Iris pigment epithelial cell (primary cell): ENCODE data around the gene URAD.
A peak's percentile ranks its signal among the peaks of the same experiment; 100 is the strongest.
"Not testable (repeated sequence)": the region's sequence is repeated elsewhere in the genome, so short reads cannot be mapped to it uniquely, and the experiment has no call there.

Source experiments
- DNase-seq: peaks from one replicate; pipeline ENCODE4 v3.0.0-alpha.2; 2011; ENCODE audit warnings: low read depth

URAD gene

DNA sequence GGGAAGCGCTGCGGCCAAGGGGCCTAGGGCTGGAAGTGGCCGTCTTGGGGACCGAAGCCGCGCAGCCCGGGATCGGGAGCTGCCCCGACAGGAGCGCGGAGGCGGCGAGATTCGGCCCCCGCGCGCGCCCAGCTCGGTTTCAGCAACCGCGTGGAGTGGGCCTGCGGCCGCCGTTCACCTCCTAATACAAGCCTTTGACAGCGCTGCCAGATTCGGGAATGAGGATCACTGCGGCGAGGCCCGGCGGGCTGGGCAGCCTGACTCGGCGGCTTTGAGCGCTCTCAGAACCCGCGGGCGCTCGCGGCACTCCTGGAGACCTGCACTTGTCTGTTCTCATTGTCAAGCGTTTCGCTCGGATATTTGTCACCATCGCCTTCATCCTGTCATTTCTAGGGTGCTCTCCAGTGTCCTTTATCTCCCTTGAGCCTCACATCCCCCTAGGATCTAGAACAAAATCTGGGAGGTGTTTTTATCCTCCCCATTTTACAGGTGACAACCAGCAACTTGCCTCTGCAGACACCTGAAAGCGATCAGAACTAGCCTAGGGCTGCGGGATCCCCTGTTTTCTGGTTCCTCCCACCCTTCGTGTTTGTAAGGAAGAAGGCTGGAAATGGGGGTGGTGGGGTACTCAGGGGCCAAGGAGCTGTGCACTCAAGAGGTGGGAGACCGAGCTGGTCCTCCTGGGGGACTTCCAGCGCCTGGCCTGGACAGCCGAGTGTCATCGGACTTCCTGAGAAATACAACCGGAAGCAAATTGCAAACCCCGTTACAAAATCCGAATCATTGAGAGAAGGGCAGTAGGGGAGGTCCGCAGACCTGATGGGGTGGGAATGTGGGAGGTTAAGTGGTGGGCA is 17.9 kb downstream of the URAD start:
- DNase-seq = no peak

DNA sequence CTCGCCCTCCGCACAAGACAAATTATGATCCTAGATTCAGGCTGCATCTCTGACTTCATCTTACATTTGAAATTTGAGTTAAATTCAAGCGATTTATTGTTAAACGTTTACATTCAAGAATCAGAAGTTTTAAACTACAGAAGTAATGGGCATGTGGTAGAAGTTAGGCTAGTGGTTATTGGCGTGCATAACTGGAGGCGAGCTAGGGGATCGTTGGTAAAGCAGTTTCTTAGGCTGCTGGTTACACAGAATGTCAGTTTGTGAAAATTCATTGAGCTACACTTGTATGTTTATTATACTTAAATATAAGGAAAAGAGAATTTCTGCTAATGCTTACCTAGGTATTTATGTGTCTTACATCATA is 18.6 kb downstream of the URAD start:
- DNase-seq = no peak

DNA sequence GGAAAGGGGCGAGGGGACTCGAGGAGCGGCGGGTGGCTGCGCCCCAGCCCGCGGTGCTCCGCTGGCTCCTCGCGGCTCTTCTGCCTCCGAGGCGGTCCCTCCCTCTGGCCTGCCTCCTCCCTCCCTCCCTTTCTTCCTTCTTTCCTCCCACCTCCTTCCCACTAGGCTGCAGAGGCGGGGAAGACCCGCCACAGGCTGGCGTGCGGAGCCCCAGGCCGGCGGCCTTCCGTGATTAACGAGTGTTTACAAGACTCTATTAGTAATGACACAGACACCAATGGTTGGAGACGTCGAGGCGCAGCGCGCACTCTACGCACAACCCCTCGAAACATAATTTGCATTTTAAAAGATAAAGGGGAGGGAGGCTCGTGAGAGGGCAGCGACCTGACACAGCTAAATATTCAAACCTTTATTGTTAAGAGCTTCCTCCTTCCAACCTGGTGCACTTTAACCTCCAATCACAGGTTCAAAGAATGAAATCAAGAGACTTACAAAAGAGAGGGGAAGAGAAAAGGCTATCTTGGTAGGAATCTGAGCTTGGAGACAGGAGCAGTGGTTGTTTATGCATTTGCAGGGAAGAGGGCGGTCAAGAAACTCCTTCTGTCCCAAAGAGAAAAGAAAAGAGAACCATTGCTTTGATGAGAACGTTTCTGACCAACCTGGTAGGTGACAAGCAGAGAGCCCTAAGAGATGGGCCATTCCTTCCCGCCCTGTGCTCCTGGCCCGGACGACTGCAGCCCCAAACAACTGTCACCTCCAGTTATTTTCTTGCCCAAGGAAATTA is 19.2 kb downstream of the URAD start, which contains the start of gene CDX2:
TSS of gene CDX2 (minus strand) at position 234 of the 784 bp plus-strand sequence. CDS start 309 bp downstream, outside the sequence.
- DNase-seq = no peak

DNA sequence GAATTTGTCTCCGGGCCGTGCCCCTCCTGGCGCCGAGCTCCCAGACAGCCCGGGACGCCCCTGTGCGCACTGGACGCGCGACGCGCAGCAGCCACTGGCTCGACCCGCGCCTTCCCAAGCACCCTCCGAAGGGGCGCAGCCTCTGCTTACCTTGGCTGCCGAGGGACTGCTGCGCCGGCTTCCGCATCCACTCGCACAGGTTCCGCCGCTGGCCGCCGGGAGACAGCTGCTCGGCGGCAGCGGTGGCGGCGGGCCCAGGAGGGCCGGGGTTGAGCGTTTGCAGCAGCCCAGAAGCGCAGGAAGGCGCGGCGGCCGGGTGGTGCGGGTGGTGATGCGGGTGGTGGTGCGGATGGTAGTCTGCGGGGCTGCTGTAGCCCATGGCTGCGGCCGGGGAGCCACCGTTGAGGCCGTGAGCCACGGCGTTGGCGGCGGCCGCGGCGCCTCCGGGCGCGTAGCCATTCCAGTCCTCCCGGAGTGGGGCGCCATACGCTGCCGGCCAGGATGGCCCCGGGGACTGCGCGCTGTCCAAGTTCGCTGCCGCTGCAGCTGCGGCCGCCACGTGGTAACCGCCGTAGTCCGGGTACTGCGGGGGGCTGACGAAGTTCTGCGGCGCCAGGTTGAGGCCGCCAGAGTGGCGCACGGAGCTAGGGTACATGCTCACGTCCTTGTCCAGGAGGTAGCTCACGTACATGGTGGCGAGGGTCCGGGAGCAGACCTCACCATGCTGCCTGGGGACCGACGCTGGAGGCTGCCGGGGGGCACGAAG is 20.0 kb downstream of the URAD start:
- DNase-seq = no peak

DNA sequence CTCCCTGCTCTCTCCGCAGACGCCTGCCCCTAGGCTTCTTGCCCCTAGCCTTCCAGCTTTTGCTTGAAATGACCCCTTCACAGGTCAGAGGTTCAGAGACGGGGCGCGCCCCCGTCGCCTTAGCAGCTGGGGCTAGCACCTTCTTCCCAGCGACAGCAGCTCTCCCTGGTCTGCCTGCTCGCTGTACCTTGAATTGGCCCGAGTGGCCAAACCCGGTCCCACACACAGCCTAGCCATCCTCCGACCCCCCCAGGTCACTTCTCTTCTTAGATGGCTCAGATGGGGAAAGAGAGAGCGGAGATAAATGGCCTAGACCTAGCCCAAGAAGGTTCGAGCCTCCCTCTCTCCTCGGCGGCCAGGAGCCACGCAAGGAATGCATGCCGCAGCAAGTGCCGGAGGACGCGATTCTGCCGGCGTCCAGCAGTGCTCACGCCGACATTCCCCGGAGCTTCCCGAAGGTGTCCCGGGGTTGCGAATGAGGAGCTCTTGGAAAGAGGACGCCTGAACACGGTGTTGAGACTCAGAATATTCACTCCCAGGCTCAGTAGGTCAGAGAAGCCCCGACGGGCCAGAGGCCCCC is 20.7 kb downstream of the URAD start:
- no peak for DNase-seq

DNA sequence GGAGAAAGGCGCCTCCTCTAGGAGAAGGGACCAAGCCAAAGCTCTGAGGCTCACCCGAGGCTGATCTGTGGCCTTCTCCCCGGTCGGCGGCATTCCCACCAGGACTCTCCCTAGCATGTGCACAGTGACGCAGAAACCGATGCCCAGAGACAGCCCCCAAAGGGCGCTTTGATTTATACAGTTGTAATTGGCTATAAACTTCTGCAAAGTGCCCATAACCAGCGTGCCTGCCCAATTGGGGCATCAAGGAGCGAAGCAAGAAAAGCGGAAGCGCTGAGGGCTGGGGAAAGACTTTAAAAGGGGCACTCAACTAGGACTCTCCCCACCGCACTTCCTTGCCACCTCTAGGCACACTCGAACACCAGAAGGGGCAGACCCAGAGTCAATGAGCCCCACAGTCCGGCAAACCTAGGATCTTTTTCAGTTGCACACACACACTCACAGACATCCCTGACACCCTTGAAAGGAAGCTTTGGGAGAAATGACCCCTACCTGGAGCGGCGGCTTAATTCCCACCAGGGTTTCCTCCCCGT is 21.2 kb downstream of the URAD start:
- DNase-seq = no peak

DNA sequence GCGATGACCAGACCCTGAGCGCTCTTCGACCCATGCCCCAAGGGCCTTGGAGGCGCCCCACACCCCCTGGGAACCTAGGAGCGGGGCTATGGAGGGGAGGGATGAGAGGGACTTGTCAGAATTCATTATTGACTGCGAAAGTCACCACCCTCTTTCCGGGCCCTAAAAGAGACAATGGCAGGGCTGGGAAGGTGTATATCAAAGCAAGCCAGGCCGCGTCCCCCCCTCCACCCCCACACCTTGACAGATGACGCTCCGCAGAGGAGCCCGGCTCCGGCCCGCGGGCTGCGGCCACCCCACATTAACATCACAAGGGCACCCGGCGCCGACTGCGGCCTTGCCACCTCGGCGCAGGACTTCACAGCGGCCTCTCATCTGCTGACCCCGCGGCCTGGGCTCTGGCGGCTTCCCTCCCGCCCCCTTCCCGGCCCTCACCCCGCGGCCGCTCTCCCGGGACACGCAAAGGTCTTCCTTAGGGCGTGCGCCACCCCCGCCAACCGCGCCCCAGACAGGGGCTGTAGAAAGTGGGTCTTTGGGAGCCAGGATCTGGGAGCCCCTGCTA is 21.8 kb downstream of the URAD start:
- DNase-seq = no peak

DNA sequence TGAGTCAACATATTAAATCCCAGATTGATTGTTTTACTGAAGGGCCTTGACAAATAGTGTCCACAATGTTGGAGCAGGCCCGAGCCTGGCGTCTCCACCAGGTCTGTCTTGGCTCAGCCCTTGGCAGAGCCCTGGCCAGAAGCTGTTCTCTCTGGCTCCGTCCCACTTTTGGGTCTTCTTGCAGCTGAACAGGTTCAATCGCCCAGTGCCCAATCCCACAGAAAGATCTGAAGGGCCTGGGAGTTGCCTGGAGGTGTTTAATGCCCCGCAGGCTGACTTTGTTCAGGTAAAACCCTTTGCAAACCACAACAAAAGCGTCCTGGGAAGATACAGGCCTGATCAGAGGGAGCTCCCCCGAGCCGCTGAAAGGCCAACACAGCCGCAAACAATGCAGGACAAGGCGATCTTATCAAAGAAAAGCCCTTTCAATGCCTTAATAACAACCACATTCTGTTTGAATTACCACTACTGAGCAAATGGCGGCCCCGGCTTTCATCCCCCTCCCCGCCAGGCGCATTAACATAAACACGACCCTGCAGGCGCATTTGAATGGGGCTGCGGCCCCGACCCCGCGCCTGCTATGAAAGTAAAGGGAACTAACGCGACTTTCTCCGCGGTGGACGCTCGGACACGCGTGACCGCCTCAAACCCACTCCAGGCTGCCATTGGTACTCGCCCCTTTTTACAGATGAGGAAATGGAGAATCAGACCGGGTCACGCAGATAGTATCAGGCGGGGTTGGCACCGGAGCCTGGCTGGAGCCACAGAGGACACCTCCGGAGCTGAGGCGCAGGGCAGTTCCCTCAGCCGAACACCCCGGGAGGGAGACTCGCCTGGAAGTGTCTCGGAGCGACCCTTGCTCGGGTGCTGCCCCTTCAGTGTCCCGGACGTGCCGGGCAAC is 22.5 kb downstream of the URAD start:
- DNase-seq = no peak

DNA sequence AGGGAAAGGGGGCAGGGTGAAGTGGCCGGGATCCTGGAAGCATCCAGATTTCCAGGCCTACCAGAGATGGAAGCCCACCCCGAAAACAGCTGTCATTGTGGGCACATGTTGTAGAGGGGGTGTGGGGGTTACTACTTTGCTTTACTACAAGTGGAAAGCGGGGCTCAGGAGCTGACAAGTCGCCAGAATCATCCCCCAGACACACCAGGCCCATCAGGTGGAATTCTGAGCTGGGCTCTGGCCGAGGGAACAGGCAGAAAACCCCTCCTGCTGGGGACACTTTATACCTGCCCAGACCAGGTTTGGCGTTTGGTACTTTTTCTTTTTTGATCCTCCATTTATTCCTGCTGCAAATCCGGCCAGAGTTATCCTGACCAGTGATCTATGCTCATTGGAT is 23.2 kb downstream of the URAD start:
- no peak for DNase-seq

DNA sequence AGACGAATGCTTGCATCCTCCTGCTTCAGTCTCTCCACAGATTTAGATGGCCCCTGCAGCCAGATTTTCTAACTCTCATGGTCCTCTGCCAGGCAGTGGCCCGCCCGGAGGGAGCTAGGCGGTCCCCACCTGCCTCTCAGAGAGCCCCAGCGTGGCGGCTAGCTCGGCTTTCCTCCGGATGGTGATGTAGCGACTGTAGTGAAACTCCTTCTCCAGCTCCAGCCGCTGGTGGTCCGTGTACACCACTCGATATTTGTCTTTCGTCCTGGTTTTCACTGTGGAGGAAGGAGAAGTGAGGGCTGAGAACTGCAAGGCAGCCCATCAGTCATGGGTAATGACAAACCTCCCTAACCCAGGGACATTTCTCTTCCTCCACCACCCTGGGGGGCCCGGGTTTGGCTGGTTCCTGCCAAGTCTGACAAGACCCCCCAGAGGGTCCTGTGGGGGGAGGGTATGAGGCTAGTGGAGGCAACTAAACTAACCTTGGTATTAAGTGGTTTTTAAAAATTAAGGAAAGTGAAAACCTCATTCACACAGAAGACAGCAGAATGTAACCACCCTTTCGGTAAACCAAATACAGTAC is 23.7 kb downstream of the URAD start:
- no peak for DNase-seq

DNA sequence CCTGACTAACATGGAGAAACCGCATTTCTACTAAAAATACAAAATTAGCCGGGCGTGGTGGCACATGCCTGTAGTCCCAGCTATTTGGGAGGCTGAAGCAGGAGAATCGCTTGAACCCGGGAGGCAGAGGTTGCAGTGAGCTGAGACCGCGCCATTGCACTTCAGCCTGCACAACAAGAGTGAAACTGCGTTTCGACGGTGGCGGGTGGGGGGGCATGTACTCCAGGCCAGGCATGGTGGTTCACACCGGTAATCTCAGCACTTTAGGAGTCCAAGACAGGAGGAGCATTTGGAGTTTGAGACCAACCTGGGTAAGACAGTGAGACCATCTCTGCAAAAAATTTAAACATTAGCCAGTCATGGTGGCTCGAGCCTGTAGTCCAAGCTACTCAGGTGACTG is 24.3 kb downstream of the URAD start:
- DNase-seq = not testable (repeated sequence)

DNA sequence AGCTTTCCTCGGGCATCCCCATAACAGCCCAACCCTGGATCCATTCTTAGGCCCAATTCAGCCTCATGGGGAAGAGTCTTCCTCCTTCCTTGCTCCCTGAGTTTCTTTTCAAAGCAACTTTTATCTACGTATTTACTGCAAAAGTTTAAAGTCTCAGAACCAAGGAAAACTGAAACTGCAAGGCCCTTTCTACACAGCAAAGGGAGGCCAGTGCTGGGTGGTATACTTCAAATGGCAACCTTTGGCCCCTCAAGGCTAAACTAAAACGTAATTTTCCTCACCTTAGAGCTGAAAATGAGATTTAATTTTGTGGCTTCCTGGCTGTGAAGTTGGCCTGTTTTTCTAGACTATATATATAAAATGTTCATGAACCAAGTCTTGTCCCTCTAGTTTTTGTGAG is 25.0 kb downstream of the URAD start:
- no peak for DNase-seq

DNA sequence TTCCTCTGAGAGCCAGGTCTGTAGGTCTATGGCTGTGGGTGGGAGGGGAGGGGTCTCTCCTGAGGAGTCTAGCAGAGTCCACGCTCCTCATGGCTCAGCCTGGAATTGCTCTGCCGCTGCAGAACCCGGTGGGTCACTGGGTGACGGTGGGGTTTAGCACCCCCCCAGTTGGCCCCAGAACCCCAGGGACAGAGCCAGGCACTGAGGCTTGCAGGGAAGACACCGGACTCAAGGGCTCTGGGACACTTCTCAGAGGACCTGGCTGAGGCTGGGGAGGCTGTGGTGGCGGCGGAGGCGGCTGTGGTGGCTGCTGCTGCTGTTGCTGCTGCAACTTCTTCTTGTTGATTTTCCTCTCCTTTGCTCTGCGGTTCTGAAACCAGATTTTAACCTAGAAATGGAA is 25.5 kb downstream of the URAD start:
- DNase-seq = no peak

DNA sequence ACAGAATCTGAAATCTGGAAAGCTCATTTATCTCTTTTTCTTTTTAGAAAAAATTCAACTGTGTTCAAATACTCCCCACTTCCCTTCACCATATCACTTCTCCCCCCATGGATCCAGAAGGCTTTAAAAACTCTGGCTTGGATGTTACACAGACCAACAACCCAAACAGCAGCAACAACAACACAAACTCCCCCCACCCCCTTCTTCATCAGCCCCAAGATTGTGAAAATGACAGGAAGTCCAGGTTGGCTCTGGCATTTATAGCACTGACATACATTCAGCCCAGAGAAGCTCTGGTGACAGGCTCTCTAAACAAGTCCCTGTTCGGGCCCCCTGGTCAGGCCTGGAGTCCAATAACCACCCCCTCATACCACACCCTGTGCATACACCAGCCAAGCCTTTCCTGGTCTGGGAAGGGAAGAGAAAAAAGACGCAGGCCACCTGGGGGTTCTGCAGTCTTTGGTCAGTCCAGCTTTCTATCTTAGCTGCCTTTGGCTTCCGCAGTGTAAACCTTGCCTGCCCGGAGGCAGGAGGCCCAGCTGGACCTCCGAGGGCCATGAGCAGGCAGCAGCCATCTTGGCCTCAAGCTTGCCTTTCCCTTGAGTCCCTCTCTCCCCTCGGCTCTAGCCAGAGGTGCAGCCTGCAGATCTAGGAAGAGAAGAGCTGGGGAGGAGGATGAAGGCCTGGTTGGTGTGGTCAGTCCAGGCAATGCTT is 26.2 kb downstream of the URAD start:
- DNase-seq = no peak

DNA sequence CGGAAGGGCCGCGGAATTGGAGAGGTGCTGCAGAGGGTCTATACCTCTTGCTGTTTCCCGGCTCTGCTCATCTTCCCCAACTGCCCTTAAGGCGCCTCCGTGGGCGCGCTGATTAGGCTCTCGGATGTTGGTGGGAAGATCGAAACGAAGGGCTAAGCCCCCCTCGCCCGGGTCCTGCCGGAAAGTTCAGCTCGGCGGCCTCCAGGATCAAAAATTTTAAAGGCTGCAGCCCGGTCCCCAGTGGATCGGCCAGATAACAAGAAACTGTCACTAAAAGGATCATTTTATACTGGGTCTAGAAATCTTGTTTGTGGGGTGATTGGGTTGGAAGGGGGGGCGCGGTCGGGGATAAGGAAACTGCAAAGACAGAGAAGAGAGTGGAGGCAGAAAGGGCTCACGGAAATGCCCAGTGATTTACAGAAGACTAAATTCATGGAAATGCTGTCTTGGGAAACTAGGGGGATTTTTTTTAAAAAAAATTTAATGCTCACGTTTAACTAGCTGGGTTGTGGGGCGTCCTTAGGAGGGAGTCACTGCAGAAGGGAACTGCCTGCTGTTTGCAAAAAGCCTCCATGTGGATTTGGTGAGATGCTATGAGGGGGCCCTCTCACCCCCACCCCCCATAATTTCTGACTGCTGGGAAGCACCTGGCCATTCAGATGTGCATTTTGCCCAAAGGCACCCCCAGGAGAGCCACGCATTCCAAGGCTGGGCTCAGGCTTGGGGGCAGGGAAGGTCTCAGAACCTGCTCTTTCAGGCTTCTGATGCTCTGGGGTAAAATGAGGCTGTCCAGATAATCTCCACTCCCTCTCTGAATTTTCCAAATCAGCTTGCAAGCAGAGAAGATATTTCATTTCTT is 27.0 kb downstream of the URAD start:
- DNase-seq = no peak

DNA sequence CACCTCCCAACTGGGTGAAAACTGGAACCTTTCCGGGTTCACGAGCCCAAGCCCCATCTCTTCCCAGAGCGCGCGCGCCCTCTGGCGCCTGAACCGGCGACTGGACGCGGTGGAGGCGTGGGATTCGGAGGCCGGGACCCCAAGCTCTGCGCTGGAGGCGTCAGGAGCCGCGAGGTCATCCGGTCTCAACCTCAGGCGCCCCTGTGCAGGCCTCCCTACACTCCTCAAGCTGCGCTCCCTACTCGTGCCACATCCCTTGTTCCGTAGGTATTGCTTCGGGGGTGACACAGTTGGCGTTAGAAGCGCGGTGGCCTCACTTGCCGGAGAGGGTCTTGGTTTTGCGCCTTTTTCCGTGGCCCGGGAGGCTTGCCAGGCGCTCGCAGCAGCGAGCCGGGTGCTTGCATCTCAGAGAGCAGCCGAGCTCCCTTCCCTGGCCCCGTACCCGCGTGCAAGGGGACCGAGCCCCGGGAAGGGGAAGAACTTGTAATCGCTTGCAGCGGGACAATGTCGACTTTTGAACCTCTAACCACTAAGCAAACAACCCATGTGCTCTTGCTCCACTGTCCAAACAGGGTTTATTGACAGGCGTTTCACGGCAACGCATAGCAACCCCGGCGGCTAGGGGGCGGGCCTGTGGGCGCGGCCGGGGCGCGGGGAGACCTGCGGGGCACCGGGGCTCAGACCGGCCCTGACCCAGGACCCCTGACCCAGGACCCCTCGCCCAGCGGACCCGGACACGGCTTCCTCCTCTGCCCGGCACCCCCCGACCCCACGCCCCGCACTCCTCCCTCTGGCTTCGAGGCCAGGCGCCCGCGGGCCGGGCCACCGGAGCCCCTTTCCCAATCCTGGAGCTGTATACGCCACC is 27.9 kb downstream of the URAD start:
- peak; percentile 41 for DNase-seq

DNA sequence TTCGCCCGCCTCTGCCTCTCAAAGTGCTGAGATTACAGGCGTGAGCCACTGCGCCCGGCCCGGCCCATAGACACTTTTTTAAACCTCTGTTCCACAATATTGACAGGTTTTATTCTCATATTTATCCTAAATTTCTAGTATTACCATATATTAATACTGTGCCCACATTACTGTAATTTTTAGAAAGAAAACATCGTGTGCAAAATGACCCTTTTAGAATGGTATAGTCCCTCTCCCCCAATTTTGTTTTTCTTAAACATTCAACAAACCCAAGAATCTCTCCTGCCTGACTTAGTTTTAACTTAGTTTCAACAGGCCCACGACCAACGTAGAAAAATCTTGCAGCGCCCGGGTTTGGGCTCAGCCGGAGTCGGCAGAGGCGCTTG is 28.5 kb downstream of the URAD start:
- no peak for DNase-seq
